HG03520 (cell line): ENCODE data around the gene GRM8.

Experiments
- ATAC-seq: cut with Tn5 transposase; IDR thresholded peaks from one replicate; pipeline ENCODE4 v1.9.1; 2021; ENCODE audit warnings: mild to moderate bottlenecking, moderate library complexity; ENCODE audit not compliant: unreplicated experiment

Gene GRM8

GRCh38 chr7:127035203-127035849, 217.4 kb downstream of the GRM8 start:
- ATAC-seq, result no peak

GRCh38 chr7:127034186-127034806, 218.4 kb downstream of the GRM8 start:
- no peak for ATAC-seq

GRCh38 chr7:127029823-127030222, 222.9 kb downstream of the GRM8 start:
- ATAC-seq, result no peak

GRCh38 chr7:127021857-127022256, 230.9 kb downstream of the GRM8 start:
- ATAC-seq, result no peak

GRCh38 chr7:127021019-127021738, 231.6 kb downstream of the GRM8 start:
- no peak for ATAC-seq

- ATAC-seq, result no peak
These were observed 233.9 kb downstream of the GRM8 start for GRCh38 chr7:127018889-127019288.

- ATAC-seq, result no peak
These were observed 235.5 kb downstream of the GRM8 start for GRCh38 chr7:127017196-127017595.

- no peak for ATAC-seq
These were observed 252.0 kb downstream of the GRM8 start for GRCh38 chr7:127000725-127001124.

GRCh38 chr7:126996659-126997058, 256.1 kb downstream of the GRM8 start:
- ATAC-seq, result no peak

- no peak for ATAC-seq
These were observed 259.0 kb downstream of the GRM8 start for GRCh38 chr7:126993626-126994213.

GRCh38 chr7:126988022-126988421, 264.7 kb downstream of the GRM8 start:
- ATAC-seq, result no peak

- no peak for ATAC-seq
These were observed 273.0 kb downstream of the GRM8 start for GRCh38 chr7:126979722-126980121.

GRCh38 chr7:126978865-126979264, 273.9 kb downstream of the GRM8 start:
- ATAC-seq, result no peak

GRCh38 chr7:126973066-126973465, 279.7 kb downstream of the GRM8 start:
- ATAC-seq, result no peak

GRCh38 chr7:126972571-126972970, 280.2 kb downstream of the GRM8 start:
- ATAC-seq, result no peak

GRCh38 chr7:126959649-126960048, 293.1 kb downstream of the GRM8 start:
- ATAC-seq, result no peak

GRCh38 chr7:126958367-126958766, 294.4 kb downstream of the GRM8 start:
- ATAC-seq, result no peak

- no peak for ATAC-seq
These were observed 295.3 kb downstream of the GRM8 start for GRCh38 chr7:126957443-126957842.

- no peak for ATAC-seq
These were observed 299.3 kb downstream of the GRM8 start for GRCh38 chr7:126953461-126953860.

- peak; percentile 44 for ATAC-seq
These were observed 304.1 kb downstream of the GRM8 start for GRCh38 chr7:126948664-126949063.

GRCh38 chr7:126940723-126941307, 311.9 kb downstream of the GRM8 start:
- no peak for ATAC-seq
